Measurements from ENCODE around the gene MRPS10.
"Not testable (repeated sequence)": the region's sequence is repeated elsewhere in the genome, so short reads cannot be mapped to it uniquely, and the experiment has no call there.

Gene MRPS10

DNA sequence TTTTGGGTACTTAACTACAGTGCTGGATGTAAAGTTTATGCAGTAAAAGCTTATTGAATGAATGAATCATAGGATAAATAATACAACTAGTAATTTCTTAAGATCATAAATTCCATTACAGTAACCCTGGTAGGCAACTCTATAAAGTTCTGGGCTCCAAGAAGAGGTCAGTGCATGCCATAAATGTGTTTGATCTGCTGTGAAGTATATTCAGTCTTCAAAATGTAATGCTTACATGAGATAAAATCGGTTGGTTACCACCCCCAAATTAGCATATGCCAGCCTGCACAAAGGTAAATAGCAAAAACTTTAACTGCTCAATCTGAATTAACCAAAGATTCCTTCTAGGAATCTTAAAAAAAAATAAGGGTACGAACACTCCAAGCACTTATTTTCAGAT is 10.1 kb downstream of the MRPS10 start:
- not testable (repeated sequence) for DNase-seq (ENCODE audit: low spot score)

DNA sequence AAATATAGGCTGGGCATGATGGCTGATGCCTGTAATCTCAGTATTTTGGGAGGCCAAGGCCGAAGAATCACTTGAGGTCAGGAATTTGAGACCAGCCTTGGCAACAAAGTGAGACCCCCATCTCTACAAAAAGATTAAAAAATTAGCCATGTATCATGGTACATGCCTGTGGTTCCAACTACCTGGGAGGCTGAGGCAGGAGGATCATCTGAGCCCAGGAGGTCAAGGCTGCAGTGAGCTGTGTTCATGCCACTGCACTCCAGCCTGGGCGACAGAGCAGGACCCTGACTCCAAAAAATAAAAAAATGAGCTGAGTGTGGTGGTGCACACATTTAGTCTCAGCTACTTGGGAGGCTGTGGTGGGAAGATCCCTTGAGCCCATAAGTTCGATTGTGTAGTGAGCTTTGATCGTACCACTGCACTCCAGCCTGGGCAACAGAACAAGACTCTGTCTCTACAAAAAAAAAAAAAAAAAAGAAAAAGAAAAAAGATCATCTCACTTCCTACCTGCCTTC is 12.8 kb downstream of the MRPS10 start:
- DNase-seq (ENCODE audit: low spot score), result no peak

DNA sequence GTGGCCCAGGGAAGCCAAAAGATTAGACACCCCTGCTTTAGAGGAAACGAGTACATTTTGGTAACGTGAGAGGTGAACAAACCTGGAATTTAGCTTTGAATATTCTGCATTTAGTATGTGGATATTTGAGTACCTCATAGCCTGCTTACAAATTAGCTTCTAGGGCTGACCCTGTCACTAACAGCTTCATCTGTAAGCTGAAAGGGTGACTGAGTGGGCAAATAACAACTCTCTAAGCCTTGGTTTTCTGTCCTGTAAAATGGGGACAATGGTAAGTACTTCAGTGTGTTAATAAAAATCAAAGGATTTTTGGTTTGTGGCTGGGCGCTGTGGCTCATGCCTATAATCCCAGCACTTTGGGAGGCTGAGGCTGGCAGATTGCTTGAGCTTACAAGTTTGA is 14.5 kb downstream of the MRPS10 start:
- no peak for DNase-seq (ENCODE audit: low spot score)

DNA sequence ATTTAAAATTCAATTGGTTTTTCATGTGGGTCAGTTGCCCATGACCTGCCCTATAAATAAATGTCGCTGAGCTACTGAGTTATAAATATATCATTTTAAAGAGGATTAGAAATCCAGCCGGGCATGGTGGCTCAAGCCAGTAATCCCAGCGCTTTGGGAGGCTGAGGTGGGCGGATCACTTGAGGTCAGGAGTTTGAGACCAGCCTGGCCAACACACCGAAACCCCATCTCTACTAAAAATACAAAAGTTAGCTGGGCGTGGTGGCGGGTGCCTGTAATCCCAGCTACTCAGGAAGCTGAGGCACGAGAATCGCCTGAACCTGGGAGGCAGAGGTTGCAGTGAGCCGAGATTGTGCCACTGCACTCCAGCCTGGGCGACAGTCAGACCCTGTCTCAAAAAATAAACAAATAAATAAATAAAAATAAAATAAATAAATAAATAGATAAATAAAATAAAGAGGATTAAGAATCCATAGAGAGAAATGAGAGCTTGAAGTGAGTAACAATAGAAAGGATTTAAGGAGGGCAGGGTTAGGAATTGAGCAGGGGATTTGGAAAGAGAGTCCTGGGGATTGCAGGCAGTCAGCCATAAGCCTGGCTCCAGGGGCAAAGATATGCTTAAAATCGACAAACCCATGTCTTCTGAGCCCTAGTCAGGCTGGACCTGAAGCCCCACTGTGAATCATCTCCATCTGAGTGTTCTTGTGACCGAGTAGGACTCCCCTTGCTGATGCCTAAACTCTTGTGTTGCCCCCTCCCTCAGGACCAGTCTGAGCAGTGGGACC is 15.3 kb downstream of the MRPS10 start:
- DNase-seq (ENCODE audit: low spot score), result not testable (repeated sequence)

DNA sequence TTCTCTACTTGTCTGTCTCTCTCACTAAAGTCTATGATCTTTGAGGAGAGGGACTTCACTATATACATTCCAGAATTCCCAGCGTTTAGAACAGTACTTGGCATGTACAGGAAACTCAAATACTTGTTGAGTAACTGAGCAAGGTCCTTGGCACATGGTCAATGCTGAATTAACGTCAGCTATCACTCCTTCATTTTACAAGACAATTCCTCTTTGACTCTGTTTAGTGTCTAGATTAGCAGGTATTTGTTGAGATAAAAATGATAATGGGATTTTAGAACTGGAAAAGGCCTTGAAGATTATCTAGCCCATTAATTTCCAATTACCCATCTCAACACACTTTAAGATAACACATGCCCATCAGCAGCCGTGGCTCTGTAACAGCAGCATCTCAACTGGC is 16.3 kb downstream of the MRPS10 start:
- DNase-seq (ENCODE audit: low spot score), result no peak

DNA sequence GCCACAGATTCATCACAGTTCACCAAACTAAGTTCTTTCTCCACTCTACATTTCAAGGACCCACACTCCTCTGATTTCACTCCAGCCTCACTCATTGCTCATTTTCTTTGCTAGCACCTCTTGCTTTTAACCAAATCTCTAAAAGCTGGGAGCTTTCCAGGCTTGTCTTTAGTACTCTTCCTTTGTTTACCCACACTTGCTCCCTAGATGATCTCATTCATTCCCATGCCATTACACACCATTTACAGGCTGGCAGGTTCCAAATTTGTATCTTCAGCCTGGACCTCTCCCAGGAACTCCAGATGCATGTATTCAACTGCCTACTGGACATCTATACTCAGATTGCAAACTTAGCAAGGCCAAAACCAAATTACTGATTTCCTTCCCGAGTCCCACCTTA is 17.6 kb downstream of the MRPS10 start:
- no peak for DNase-seq (ENCODE audit: low spot score)

DNA sequence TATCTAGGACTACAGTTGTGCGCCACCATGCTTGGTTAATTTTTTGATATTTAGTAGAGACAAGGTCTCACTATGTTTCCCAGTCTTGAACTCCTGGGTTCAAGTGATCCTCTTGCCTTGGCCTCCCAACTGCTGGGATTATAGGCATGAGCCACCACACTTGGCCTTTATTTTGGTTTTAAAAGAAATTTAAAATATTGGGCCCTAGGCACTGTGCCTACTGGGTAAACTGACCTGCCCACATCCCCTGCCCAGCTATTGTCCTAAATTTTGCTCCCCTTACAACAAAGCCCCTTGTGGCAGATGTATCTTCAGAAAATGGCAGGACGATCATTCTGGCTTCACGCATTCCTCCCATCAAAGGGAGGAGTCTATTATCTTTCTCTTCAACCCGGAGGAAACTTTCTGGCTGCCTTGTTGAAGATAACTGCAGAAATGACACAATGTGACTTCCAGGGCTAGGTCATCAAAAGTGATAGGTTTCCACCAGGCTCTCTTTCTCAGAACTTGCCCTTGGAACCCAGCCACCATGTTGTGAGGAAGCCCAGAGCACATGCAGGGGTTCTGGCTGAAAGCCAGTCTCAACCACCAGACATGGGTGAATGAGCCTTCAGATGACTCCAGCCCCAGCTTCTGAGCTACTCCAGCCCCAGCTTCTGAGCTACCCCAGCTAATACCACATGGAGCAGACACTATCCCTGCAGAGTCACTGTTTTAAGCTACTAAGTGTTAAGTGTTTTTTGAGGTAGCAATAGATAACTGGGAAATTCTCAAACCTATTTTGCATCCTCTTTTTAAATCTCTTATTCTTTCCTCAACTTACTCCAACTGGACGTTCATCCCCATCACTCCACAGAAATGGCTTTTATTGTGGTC is 18.3 kb downstream of the MRPS10 start:
- DNase-seq (ENCODE audit: low spot score), result no peak

DNA sequence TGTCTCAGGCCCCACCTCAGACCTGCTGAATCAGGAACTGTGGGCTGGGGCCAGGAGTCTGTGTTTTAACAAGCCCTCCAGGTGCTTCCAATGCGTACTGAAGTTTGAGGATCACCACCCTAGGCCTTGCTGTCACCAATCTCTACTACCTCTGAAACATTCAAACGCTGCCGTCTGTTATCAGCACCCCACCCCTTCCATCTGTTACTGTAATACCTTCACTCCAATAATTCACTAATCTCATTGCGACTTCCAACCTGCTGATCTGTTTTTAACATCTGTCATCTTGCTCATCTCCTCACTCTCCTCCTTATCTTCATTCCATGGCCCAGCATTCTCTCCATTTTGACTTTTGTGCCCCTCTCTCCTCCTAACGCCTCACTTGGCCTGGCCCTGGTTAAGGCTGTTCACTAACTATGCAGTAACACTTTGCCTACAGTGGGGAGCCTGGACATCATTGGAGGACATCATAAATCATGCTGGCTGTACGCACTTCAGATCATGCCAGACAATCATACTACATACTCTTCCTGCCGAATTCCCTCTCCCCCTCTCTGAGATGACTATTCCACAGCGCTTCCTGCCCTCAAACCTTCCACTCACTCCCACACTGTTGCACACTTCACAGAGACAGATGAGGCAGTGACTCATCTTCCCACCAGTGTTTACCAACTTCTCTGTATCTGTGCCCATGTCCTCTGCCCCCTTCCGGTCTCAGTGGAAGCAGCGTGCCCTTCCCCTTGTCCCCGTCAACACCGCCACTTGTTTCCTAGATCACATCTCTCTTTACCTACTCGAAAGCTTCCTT is 19.9 kb downstream of the MRPS10 start:
- peak; percentile 8 for DNase-seq (ENCODE audit: low spot score)

DNA sequence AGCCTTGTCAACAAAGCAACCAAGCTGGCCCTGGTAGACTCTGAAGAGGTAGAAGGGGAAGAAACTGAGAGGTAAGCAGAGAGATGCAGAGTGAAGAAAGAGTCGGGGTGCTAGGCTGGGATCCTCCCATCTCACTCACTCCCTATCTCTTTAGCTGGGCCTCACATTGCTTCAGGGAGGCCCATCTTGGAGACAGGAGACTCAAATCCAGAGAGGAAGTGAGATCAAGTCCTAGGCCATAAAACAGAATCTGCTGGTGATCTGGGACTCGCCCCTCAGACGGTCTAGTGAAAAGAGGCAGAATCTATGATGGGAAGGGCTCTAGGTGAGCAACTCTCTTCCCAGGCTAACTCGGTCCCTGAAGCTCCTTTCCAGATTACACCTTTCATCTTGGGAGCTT is 22.2 kb downstream of the MRPS10 start:
- DNase-seq (ENCODE audit: low spot score), result no peak

DNA sequence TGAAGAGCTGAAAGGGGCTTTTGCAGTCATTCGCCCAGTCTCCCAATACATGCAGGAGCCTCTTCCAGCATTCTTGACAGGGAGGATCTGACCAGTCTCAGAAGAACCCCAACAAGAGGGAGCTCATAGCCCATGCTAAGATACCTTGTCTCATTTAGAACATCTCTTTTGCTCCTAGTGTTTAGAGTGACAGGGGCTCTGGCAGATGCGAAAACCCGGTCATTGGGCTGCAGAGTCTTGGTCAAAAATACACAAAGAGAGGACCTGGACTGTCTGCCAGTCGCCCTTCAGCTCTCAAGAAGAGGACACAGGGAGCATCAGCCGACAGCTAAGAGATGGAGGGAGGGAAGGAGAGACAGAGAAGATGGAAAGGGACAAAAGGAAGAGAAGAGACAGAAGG is 23.6 kb downstream of the MRPS10 start:
- no peak for DNase-seq (ENCODE audit: low spot score)

DNA sequence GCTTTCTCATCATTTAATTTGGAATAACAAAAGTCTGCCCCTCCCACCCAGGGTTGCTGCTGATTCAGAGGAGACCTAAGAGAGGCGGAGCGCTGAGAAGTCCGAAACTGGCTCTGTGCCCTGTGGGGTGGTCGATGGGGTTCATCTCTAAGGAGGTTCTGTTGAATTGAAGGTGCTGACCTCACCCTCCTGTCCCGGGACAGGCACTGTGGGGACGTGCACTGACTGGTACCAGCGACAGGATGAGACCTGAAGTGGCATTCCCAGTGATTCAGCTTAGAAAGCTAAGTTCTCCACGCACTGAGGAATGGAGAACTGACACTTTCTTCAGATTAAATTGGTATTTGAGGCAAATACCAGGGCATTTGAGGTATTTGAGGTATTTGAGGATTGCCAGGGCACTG is 24.2 kb downstream of the MRPS10 start:
- DNase-seq (ENCODE audit: low spot score), result no peak

DNA sequence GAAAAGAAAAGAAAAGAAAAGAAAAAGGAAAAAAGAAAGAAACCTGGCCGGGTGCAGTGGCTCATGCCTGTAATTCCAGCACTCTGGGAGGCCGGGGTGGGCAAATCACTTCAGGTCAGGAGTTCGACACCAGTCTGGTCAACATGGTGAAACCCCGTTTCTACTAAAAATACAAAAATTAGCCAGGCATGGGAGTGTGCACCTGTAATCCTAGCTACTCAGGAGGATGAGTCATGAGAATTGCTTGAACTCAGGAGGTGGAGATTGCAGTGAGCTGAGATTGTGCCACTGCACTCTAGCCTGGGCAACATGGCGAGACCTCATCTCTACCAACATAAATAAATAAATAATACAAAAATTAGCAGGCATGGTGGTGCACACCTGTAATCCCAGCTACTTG is 25.3 kb downstream of the MRPS10 start:
- DNase-seq (ENCODE audit: low spot score), result not testable (repeated sequence)

DNA sequence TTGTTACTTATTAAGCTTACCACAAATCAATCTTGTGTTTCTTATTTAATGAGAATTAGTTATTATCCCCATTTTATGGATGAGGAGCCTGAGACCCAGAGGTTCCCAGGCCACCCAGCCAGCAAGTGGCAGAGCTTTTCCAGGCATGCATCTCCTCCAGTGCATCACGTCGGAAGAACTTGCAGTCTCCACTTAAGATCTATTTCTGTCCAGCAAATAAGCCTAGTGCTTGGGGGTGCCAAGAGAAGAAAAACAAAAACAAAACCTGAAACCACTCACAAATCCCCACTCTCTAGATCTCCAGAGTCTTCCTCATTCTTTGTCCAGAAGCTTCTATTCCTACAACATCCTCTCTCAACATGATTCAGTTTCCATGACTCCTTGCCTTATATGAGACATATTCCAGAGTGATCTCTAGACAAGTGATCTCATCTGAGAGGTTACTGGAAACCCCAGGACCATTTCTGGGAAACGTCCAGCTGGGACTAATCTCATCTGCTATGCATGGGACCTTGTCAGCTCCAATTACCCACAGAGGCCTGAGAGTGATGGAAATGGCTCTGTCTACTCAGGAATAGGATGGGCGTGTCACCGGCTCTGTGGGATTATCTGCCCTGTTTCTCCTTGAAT is 27.0 kb downstream of the MRPS10 start:
- DNase-seq (ENCODE audit: low spot score), result no peak

DNA sequence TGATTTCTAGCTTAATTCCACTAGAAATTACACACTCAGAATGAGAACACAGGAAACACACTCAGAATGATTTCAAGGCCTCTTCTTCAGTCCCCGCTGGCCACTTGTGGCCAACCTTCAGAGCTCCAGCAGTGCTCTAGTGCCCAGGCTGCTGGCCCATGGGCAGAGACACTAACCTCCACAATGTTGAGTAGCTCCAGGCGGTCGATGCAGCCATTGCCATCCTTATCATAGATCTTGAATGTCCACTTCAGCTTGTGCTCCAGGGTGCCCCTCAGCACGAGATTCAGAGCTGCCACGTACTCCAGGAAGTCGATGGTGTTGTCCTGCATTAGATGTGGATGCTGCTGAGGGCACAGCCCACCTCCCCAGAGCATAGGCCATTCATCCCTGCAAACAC is 29.3 kb downstream of the MRPS10 start:
- DNase-seq (ENCODE audit: low spot score), result no peak

DNA sequence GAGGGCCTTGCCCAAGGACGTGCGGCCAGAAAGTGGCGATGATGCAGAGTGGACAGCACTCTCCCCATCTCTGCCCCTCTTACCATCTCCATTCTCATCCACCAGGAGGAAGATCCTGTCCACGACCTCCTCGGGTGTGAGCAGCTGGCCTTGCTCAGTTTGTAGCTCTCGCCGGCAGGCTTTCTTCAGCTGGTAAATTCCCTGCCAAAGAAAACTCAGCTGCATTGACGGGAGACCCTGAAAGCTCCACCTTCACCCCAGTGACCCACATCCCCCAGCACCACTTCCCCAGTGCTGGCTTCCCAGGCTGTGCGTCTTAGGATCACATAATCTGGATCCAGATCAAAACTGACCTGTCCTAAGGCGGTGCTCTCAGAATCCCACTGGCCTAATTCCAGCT is 32.1 kb downstream of the MRPS10 start:
- DNase-seq (ENCODE audit: low spot score), result no peak

DNA sequence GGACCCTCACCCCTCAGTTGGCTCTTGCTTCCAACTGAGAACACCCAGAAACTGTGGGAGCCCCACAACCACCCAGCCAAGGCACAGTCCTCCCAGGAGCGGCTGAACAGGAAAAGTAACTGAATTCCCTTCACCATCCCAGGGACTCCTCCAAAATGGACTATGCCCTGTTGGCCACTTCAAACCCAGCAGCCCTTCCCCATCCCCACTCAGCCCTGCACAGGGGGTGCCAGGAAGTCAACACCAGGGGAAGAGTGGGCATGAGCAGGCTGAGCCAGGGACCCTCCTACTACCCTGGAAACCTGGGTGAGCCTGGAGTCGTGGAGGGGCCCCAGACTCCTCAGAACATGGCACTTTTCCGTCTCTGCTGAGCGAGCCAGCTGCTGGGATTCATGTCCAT is 33.2 kb downstream of the MRPS10 start:
- no peak for DNase-seq (ENCODE audit: low spot score)

DNA sequence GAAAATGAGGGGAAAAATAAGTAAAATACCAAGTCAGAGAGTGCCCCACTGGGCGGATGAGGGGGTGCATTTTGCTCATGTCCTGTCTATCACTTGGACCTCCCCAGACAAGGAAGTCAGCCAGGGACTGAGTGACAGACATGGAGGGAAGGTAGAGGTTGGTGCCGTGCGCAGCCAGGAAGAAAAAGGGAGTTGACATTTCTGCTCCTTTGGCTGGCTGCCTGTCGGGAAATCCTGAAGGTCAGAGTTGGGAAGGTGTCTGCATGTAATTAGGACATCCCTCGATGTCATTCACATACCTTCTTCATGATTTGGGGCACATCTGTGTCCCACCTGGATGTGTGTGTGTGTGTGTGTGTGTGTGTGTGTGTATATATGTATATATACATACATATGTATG is 35.6 kb downstream of the MRPS10 start:
- no peak for DNase-seq (ENCODE audit: low spot score)

DNA sequence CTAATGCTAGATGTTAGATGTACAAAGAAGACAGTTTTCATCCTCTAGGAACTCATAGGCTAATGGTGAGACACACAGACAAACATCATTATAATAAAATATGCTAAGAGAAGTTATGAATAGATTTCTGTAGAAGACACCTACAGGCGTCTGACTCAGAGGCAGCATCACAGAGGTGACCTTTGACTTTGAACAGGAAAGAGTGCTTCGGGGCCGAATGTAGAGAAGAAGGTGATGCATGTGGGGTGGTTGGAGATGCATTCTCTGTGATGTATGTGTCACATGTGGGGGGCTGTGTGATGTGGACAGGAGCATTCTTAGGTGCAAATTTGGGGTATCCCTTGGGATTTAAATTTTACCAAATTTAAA is 37.7 kb downstream of the MRPS10 start:
- no peak for DNase-seq (ENCODE audit: low spot score)

DNA sequence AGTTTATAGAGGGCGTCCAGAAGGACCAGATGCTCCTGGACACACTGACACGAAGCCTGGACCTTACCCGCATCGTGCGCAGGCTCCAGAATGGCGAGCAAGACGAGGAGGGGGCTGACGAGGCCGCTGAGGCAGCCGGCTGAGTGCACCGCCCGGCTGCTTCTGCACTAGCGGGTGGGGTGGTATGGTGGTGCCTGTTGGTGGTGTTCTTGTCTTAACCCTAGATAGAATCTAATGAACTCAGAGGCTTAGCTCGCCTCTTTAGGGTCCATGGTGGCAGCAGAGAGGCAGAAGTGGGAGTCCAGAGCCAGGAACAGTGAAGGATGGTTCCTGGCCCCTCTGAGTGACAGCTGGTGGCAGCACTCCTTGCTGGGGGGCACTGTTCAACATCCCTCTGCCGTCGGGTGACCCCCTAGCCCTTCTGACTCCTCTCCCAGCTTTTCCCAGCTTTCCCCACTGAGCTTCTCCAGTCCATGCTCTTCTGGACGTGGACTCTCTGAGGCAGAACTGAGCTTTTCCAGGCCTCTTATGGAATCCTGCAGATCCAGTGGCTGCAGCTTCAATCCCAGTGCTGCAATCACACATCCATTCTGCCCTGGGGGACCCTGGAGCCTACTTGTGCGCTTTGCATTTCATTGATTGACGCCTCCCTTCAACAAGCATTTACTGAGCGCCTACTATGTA is 38.3 kb downstream of the MRPS10 start:
- DNase-seq (ENCODE audit: low spot score), result no peak

DNA sequence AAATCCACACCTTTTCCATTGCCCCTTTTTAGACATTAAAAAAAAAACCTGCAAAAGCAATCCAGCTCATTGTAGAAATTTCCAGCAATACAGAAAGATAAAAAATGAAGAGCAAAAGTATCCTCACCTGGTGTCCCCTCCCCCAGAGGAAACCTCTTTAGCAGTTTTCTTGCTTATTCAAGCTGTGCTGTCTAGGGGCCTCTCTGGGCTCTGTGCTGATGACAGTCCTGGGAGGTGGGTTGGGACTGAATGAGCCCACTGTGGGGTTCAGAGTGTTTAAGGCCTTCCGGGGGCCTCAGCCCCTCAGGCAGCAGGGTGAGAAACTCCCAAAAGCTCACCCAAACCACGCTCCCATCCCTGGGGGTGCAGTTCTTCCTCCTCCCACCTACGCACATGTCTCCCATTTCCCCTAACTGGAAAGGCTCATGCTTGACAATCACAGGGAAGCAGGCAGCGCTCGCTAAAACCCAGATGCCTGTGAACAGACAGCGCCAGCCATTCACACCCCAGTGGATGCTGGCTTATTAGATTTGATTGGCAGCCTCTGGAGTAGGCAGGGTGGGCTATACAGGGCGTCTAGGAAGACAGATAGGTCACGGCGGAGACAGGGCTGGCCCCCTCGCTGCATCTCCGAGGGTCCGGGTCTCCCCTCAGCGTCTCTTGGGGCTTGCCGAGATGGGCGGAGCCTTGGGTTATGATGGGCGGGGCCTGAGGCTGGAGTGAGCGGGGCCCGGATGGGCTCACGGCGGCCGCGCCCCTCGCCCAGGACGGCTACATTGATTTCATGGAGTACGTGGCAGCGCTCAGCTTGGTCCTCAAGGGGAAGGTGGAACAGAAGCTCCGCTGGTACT is 39.9 kb downstream of the MRPS10 start:
- DNase-seq (ENCODE audit: low spot score), result no peak

Data from CD4-positive, alpha-beta T cell treated with Interleukin-15 for 4 hours (primary cell).